ENCODE data around the gene TAB2.
"Not testable (repeated sequence)": the region's sequence is repeated elsewhere in the genome, so short reads cannot be mapped to it uniquely, and the experiment has no call there.

TAB2 gene

GRCh38 chr6:149443411-149444181, 126.1 kb downstream of the TAB2 start:
- DNase-seq (ENCODE audit: low read depth in 2 of 2) = no peak

DNA sequence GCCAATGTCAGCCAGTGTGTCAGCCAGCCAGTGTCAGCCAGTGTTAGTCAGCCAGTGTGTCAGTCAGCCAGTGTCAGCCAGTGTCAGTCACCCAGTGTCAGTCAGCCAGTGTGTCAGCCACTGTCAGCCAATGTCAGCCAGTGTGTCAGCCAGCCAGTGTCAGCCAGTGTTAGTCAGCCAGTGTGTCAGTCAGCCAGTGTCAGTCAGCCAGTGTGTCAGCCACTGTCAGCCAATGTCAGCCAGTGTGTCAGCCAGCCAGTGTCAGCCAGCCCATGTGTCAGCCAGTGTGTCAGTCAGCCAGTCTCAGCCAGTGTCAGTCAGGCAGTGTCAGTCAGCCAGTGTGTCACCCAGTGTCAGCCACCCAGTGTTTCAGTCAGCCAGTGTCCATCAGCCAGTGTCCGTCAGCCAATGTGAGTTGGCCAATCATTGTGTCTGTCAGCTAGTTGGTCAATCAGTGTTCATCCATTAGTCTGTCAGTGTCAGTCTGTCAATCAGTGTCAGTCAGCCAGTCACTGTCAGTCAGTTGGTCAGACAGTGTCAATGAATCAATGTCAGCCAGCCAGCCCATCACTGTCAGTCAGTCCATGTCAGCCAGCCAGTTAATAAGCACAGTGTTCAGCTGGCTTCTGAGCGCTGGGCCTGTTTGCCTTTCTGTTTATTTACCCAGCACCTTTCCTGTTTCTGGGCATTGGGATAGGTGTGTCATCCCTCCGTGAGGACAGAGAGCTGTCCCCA, 127.0 kb downstream of the TAB2 start:
- DNase-seq (ENCODE audit: low read depth in 2 of 2) = not testable (repeated sequence)

DNA sequence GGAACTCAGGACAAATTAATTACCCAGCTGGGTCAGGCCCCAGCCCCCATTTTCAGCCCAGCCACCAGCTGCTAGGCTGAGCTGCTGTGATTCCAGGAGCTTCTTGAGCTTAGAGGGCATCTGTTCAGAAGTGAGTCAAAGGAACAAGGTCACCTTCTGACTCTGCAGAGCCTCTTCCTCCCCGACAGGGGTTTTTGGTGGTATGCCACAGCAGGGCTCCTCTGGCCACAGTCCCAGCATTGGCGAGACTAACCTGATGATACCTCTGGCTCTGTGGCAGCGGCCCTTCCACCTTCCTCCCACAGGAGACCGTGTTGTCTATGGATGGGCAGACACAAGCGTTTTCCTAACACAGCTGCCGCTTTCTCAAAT, 127.6 kb downstream of the TAB2 start:
- no peak for DNase-seq (ENCODE audit: low read depth in 2 of 2)

DNA sequence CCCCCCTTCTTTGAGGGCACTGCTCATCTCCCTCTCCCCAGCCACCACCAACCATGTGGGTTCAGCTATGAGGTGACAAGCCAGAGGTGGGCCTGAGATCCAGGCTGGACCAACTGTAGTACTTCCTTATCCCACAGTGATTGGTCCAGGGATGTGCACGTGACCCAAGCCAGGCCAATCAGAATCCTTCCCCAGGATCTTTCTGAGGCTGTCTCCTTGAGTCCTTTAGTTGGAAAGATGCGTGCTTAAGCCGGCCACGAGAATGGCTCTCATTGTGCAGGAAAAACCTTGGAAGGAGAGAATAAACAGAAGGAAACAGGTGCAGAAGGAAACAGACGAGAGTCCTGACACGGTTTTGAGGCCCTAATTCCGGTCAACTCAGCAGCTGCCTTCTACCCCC, 128.1 kb downstream of the TAB2 start:
- DNase-seq (ENCODE audit: low read depth in 2 of 2) = no peak

GRCh38 chr6:149446791-149447376, 129.4 kb downstream of the TAB2 start:
- no peak for DNase-seq (ENCODE audit: low read depth in 2 of 2)

DNA sequence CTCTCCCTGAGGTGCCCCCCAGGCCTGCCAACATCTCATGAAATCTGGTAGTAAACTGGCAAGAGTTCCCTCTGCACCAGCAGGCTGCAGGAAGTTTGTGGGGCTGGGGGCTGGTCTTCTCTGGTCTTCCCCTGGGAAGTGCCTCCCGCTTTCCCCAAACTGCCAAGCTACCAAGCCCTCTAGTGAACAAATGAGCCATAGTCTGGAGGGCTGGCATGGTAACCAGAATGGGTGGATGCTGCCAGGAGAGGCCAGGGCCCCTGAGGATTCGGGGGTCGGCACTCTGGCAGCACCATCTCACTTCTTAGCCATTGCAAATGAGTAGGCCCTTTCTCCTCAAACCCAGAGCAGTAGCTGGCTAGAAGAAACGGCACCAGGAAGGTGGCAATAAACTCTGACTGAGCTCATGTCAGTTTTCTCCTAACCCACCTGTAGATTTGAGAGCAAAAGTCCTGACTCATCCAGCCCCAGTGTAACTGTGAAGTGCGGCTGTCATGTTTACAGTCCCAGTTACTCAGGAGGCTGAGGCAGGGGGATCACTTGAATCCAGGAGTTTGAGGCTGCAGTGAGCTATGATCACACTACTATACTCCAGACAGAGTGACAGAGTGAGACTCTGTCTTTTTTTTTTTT, 131.4 kb downstream of the TAB2 start:
- no peak for DNase-seq (ENCODE audit: low read depth in 2 of 2)

DNA sequence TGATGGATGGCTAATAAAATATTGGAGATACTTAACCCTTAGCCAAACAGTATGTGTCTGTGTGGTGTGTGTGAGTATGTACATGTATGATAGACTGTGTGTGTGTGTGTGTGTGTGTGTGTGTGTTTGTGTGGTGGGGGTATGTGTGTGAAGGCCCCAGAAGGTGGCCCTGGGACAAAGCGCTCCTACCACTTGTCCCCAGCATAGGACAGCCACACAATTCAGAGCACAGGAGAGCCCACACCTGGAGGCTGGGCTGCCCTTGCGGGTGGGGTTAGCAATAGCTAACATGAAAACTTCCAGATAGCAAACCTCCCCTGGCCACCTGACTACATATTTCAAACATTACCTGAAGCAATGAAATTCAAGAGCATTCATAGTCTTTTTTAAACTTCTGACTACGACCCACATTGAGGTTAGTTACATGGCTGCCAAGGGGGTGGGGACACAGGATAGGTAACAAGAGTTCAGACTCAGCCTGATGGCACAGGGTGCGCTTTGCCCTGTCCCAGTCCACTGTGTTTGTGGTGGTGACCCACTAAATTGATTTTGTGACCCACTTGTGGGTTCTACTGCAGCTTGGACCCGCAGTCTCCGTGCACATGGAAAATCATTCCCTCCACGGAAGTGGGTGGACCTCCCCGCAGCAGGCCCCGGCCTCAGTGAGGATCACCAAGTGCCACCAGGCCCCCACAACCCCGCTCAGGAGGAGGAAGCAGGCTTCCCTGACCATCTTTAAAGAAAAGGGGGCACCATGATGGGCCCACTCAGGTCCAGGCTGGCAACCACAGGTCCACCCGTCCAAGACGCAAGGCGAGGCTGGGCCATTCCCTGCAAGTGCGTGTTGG, 132.5 kb downstream of the TAB2 start:
- no peak for DNase-seq (ENCODE audit: low read depth in 2 of 2)

GRCh38 chr6:149450679-149451375, 133.3 kb downstream of the TAB2 start:
- DNase-seq (ENCODE audit: low read depth in 2 of 2) = no peak

DNA sequence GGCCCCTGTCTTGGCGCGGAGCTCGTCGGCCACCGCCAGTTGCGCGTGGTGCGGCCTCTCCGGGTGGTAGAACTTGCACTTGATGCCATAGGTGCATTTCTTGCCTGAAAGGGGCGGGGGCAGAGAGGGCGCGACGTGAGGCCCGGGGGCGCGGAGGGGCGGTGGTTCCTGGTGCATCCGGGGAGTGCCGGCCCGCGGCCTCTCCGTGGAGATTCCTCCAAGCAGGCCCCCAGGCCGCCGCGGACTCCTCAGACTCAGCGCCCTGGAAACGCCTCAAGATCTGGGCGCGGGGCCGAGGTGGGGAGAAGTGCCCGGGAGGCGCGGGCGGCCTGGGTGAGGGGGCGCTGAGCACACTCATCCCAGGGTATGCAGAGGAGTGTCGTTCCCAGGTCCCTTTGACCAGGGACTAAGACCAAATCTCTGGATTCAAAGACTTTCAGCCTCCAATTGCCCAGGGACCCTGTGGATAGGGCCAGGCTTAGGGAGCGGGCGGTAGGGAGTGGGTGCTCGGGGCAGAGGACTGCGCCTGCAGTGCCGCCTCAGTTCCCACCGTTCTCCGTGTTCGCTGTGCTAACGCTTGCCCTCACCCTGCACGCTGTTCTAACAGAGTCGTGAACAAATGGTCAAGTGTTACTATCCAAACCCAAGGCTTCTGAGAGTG, 134.0 kb downstream of the TAB2 start:
- DNase-seq (ENCODE audit: low read depth in 2 of 2) = no peak

GRCh38 chr6:149452037-149452939, 134.8 kb downstream of the TAB2 start:
- no peak for DNase-seq (ENCODE audit: low read depth in 2 of 2)

DNA sequence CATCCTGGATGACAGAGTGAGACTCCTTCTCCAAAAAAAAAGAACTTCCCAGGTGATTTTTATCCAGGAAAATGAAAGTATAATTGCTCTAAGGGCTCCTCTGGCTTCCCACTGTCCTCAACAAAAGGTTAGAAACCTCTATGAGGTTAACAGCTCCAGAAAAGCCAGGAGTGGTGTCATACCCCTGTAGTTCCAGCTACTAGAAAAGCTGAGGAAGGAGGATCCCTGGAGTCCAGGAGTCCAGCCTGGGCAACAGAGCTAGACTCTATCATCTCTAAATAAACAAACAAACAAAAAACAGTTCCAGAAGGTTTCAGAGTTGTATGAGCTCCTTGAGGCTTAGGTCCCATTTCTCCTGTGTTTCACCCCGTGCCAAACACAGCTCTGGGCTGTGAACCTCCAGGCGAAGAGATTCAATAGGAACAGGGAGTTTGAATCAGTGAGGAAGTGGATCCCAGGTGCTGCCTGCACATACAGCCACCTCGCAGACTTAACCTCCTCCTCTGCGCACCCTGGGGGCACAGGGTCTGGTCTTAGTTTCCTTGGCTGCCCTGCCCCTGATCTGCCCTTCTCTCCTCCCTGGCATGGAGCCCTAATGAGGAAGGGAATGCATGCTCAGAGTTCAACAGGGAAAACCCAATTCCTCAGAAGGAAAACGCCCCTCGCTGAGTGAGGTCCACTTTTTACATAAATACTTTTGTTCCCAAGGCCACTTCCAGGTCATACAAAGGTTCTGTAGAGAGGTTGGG, 136.3 kb downstream of the TAB2 start:
- no peak for DNase-seq (ENCODE audit: low read depth in 2 of 2)

DNA sequence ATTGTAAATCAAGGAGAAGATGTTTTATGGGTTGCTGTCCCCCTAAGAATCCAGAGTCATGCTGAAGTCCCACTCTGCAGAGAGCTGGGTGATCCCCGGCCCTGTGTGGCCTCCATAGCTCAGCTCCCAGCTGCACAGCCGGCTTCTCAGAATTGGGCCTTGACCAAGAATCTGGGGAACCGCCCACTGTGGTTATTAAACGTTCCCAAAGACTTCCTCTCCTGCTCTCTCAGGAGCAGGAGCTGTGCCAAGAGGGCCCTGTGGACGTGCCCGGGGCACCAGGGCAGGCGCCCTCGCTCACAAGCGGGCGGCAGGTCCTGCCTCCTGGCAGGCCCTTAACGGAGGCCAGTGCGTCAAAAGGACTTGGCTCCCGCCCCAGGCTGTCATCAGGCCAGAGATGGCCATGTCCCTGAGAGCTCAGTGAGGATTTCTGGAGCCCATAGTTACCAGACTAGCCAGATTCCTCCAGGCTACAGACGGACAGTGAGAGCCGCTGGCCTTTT, 136.9 kb downstream of the TAB2 start:
- no peak for DNase-seq (ENCODE audit: low read depth in 2 of 2)

DNA sequence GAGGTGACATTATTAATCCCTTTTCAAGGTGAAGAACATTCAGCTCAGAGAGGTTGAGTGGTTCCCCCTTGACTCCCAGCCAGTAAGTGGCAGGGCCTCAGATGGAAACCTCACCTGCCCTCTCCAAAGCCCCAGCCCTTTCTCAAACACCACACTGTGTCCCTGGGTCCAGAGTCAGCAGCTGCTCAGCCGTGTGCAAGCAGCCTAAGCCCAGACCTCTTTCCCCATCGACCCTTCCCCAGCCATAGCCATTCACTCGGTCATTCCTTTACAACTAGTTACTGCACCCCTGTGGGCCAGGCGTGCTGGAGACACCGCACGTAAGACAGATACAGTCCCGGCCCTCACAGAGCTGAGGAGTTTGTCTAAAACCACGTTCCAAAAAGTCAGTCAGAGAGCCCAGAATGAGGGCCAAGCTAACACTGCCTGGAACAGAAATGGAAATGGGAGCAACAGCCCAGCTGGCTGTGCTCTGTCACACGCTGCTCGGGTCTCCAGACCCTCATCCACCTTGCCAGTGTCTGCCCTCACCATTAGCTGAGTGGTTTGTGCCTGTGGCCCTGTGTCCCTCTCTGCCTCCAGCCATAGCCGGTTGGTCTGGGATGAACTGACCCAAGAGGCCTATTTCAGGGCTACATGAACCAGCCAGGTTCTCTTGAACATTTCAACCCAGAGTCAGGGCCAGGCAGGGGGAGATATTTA, 137.7 kb downstream of the TAB2 start:
- no peak for DNase-seq (ENCODE audit: low read depth in 2 of 2)

DNA sequence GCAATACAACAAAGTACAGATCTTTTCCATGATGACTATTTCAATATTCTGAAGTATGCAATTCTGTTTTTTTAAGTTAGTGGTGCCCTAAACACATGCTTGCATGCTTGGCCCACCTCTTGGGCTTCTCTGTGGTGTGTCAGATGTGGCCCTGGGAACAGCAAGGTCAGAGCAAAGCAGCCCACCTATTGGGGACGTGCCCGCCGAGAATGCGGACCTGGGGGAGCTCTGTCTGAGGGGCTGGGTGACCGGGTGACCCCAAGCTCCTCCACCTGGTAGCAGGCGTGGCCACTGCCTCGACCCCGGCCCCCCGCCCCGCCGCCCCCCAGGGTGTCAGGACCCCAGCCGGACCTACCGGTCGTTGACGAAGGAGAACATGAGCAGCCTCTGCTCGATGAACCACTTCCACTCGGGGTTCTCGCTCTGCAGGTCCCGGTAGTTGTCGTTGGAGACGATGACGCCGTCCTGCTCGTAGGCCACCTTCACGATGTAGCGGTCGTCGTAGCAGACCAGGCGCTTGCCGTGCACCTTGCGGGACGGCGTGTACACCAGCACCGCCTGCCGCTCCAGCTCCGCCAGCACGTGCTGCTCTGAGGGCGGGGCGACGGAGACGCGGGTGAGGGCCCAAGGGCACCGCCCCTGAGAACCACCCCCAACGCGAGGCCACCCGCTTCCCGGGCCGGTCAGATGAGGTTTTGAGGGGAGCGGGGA, 139.0 kb downstream of the TAB2 start:
- no peak for DNase-seq (ENCODE audit: low read depth in 2 of 2)

DNA sequence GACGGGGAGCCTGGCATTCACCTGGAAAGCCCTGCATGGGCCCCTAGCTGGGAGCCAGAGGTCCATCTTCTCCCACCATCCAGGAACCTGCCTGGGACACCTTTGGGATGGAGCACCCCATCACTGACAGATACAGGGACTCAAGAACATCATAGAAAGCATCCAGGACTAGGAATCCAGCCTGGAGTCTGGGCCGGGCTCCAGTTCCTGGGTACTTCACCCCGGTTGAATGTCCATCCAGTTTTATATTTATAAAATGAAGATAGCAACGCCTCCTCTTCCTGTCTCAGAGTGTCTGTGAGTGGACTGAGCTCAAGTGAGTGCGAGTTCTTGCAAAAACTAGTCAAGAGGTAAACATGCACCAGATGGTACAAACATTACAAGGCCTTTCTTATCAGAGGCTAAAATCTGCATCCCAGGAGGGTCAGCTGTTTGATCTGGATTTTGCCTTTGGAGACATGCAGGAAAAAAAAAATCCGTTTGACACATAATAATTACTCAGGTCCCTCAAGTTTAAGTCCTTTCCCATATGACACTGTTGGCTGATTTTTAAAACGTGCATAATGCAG, 139.9 kb downstream of the TAB2 start:
- no peak for DNase-seq (ENCODE audit: low read depth in 2 of 2)

GRCh38 chr6:149458196-149458595, 140.7 kb downstream of the TAB2 start:
- no peak for DNase-seq (ENCODE audit: low read depth in 2 of 2)

- DNase-seq (ENCODE audit: low read depth in 2 of 2) = no peak
Observed at GRCh38 chr6:149458806-149459205, 141.3 kb downstream of the TAB2 start.
